ENCODE data around the gene KCNJ3.

KCNJ3 gene, protein sequence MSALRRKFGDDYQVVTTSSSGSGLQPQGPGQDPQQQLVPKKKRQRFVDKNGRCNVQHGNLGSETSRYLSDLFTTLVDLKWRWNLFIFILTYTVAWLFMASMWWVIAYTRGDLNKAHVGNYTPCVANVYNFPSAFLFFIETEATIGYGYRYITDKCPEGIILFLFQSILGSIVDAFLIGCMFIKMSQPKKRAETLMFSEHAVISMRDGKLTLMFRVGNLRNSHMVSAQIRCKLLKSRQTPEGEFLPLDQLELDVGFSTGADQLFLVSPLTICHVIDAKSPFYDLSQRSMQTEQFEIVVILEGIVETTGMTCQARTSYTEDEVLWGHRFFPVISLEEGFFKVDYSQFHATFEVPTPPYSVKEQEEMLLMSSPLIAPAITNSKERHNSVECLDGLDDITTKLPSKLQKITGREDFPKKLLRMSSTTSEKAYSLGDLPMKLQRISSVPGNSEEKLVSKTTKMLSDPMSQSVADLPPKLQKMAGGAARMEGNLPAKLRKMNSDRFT

DNA sequence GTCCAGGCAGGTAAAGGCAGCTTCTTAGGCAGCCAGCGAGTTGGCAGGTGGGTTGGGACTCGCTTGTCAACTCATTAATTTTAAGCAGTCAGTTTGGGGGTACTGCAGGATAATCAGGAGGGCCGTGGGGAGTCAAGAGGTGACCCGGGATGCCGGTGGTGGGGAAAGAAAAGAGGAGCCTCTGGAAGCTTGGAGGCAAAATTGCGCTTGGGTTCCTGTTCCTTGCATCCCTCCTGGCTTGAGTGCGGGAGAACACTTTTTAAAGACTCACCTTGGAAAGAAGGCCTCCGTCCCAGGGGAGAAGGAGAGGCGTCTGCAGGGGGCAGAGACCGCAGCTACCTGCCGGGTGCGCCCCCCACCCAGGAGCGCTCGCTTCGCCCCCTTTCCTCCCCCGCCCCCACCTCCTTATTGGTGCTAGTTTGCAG is at the start of gene KCNJ3:
Gene KCNJ3 (plus strand): TSS at position 400 of the 425 bp plus-strand sequence. CDS start 81 bp downstream, outside the sequence.
- DNase-seq: peak; percentile 19

DNA sequence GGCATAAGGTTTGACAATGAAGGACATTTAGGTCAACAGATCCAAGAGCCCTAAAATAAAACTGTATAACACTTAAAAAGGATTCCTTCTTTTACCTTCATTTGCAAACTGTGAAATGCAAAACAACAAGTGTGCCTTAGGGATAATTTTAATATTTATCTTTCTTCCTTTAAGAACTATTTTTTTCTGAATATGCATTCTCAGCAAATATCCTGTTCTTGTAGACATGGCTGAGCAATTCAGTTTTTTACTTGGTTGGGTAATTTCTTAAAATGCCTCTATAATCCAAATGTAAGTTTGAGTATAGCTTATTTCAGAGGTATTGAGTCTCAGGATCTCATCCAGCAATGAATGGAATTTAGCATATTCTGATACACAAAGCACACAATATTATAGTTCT is 43.0 kb upstream of the KCNJ3 start:
- DNase-seq: no peak

DNA sequence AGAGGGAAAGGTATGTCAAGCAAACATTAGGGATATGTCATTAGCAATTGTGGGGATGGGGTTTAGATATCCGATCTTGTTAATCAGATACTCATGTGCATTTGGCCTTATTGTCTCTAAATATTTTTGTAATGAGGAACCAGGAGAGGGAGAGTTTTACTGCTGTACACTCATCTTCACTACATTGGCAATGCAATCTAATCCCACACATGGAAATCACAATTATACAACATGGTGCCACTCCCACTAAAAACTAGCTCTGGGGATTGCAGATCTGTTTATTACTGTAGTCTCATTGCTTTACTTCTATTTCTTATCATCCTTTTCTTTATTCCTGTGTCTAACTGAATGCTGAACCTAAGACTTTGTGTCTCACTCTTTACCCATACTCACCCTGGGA is 39.6 kb upstream of the KCNJ3 start:
- DNase-seq: no peak

DNA sequence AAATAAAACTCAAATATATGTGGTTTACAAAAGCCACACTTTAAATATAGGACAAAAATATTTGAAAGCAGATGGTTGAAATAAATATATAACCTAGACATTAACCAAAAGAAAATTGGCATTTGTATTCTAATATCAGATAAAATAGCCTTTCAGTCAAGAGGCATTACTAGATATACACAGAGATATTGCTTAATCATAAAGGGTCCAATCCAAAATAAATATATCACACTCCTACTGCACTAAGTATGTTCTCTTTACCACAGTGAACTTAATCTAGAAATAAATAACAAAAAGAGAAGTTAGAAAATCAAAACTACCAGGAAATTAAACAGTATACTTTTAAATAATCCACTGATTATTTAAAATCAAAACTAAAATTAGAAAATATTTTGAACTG is 34.2 kb upstream of the KCNJ3 start:
- DNase-seq: no peak

- DNase-seq: no peak
Observed at GRCh38 chr2:154670083-154670482, 28.4 kb upstream of the KCNJ3 start.

DNA sequence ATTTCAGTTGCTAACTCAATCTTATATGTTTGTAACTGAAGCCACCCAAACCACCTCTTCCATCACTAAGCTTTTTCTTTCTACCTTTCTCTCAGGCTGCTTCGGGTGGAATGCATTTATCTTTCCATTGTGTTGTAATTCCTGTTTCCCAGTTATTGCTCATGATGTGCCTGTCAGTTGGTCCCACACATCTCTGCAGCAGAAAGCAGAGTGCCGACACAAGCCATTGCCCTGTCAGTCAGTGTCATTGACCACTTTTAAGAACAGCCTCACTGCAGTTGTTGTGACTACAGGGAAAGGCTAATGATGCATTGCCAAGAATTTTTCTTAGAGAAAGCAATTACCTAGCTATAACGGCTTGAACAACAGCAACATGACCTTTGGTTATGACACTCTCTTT is 24.8 kb upstream of the KCNJ3 start:
- no peak for DNase-seq

GRCh38 chr2:154677401-154677800 is 21.1 kb upstream of the KCNJ3 start:
- DNase-seq: no peak

- no peak for DNase-seq
Observed at GRCh38 chr2:154681741-154682140, 16.8 kb upstream of the KCNJ3 start.

GRCh38 chr2:154686162-154686561 is 12.3 kb upstream of the KCNJ3 start:
- DNase-seq: no peak

- DNase-seq: no peak
Observed at GRCh38 chr2:154688373-154688772, 10.1 kb upstream of the KCNJ3 start.

GRCh38 chr2:154689158-154689557 is 9.3 kb upstream of the KCNJ3 start:
- no peak for DNase-seq

GRCh38 chr2:154692927-154693326 is 5.6 kb upstream of the KCNJ3 start:
- no peak for DNase-seq

- DNase-seq: no peak
Observed at GRCh38 chr2:154693741-154694340, 4.7 kb upstream of the KCNJ3 start.

DNA sequence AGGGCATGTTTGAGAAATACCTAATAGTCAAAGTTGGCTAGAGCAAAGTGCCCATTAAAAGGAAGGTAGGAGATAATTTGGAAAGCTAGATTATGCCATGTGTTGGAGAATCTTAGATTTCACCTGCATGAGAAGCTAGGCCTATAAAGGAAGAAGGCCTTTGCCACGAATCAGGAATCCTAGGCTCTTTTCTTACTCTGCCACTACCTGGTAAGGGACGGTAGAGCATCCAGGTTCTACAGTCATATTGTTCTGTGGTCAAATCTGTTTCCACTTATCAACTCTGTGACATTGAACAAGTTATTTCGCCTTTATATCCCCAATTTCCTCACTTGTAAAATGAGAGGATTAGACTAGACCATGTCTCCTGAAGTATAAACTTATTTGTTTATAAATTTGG is 3.6 kb upstream of the KCNJ3 start:
- no peak for DNase-seq

DNA sequence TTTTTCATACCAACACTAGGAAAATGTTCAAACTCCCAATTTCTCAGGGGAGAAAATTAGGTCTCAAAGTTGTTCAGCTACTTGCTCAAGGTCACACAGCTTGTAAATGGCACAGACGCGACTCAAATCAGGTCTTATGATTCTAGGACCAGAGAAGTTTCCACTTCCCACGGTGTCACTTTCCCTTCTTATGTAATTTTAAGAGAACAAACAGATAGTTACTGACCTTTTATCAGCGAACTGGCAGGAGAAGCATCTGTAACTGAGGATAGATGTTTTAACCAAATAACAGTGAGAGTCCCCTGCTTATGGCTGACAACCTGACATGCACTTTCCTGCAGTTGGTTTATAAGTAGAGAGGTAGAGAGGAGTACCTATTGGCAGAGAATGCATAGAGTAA is 2.1 kb upstream of the KCNJ3 start:
- no peak for DNase-seq

GRCh38 chr2:154696810-154697417 is 1.6 kb upstream of the KCNJ3 start:
- no peak for DNase-seq

DNA sequence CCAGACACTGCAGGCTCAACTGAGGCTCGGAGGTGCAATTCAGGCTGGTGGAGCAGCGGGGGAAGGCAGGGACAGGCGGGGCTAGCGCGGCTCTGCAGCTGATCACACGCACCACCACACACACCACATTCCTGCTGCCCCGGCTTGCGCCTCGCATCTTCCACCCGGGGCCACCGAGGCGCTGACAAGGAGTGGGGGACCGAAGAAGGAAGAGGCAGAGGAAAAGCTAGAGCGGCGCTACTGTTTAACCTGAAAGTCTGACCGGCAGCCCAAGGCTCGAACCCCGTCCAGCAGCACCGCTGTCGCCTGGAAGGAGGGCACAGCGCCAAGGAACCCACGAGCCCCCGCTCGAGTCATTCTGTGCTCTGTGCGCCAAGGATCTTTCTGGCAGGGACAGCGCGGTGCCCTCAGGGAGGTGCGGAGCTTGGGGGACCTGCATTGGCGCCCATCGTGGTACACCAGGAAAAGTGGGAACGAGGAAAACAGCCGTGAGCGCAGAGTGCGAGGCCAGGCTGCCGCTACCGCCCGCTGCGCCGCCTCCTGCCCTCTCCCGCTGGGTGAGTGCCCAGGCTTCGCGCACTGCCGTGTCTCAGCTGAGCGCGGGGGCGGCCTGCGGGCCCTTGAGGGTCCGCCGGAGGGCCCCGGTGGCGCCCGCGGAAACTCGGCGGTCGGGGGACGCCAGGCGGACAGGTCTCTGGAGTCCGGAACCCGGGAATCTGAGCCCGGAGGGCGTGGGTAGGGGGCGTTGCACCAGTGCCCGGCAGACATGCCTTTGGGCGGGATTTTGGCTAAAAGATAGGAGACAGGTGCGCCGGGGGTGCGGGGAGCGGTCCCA is 860 bp upstream of the KCNJ3 start:
- peak; percentile 51 for DNase-seq

DNA sequence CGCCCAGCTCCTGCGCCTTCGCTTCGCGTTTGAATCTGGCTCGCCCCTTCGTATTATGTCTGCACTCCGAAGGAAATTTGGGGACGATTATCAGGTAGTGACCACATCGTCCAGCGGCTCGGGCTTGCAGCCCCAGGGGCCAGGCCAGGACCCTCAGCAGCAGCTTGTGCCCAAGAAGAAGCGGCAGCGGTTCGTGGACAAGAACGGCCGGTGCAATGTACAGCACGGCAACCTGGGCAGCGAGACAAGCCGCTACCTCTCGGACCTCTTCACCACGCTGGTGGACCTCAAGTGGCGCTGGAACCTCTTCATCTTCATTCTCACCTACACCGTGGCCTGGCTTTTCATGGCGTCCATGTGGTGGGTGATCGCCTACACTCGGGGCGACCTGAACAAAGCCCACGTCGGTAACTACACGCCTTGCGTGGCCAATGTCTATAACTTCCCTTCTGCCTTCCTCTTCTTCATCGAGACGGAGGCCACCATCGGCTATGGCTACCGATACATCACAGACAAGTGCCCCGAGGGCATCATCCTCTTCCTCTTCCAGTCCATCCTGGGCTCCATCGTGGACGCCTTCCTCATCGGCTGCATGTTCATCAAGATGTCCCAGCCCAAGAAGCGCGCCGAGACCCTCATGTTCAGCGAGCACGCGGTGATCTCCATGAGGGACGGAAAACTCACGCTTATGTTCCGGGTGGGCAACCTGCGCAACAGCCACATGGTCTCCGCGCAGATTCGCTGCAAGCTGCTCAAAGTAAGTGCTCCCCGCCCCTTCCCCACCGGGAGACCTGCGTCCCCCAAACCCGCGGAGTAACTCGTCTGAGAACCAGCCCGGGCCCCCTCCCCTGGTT is 453 bp downstream of the KCNJ3 start:
- no peak for DNase-seq

GRCh38 chr2:154699575-154699930 is 1.1 kb downstream of the KCNJ3 start:
- no peak for DNase-seq

GRCh38 chr2:154700136-154700535 is 1.6 kb downstream of the KCNJ3 start:
- peak; percentile 66 for DNase-seq

DNA sequence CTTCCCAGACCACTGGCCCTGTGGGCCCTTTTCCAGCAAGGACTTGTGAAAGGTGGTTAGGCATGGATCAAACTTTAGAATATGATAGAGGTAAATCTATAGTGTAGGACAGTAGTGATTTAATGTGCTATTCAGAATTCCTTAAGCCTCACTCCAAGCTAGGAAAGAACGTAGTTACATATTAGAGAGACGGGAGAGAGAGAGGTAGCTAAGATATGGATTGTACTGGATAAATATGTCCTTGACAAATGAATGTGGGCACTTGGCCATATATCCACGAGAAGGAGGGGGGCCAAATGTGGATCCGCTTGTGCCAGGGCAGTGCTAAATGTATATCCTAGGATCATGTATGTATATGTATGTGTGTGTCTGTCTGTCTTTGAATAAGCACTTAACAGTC is 6.5 kb downstream of the KCNJ3 start:
- no peak for DNase-seq

DNA sequence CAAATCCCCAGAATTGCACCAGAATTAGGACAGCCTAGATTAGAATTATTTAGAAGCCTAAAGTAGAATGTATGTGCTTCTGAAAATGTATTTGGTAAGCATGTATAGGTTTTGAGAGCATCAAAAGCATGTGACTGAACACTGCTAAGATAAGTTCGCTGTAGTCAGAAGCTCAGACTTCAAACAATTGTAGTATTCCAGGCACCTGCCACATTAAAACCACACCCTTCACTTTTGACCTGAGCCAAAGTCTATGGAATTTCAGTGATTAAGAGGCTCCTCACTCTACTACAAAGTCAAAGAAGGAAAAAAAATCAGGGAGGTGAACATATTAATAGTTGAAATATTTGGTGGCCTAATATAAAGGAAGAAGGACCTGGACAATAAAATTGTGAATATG is 8.2 kb downstream of the KCNJ3 start:
- DNase-seq: no peak

All from NCI-H82 (cell line).